Measurements from ENCODE around the gene IGLL5. TPM values are rescaled to one million over a fixed set of nuclear protein-coding genes. Genes with fewer than 3 reads are reported as not detected.

Gene IGLL5
- total RNA-seq, 1 donor from 2014 or later: 0.47 TPM

- Histone ChIP-seq H3K36me3 (no peaks in the 10 kb centered on the region), H3K9me3 (replicated peaks) (no peaks in the 10 kb centered on the region), H3K4me3 (no peak overlapping the region), H3K4me1 (no peaks in the 10 kb centered on the region), H3K27ac (replicated peaks) (no peak overlapping the region), H3K27me3 (ENCODE audit: low read depth) (peaks cover 69% of the 10 kb centered on the region)
- no peak for DNase-seq
- no peak for TF ChIP-seq CTCF (IDR thresholded peaks at IDR 0.05; ENCODE audit: borderline replicate concordance)
- intact Hi-C loops (cut with micrococcal nuclease): no loop called here
These were observed 56.8 kb downstream of the IGLL5 start for GRCh38 chr22:22944268-22944985.

- intact Hi-C loops (cut with micrococcal nuclease): no loop called here
- no peaks in the 10 kb centered on the region for H3K4me1 ChIP-seq
- no peak overlapping the region for H3K27ac ChIP-seq (replicated peaks)
- H3K36me3 ChIP-seq: no peaks in the 10 kb centered on the region
- H3K27me3 ChIP-seq (ENCODE audit: low read depth): peaks cover 74% of the 10 kb centered on the region
- H3K9me3 ChIP-seq (replicated peaks): no peaks in the 10 kb centered on the region
- DNase-seq: no peak
- H3K4me3 ChIP-seq: no peak overlapping the region
- TF ChIP-seq CTCF (IDR thresholded peaks at IDR 0.05; ENCODE audit: borderline replicate concordance): no peak
These were observed 57.6 kb downstream of the IGLL5 start for GRCh38 chr22:22945195-22945594.

Small RNAs within 50 kb of the gene (microRNA-seq; reads per million reads assigned to microRNA genes)
- gene MIR5571: not detected

Other genes with a start within 250 kb of the IGLL5 start
- not detected for gene GGTLC2, start 243.2 kb upstream of the IGLL5 start, total RNA-seq
- gene GNAZ, start 182.7 kb downstream of the IGLL5 start, total RNA-seq: 2.9 TPM